Body of pancreas (tissue), 4 donors: Measurements from ENCODE around the gene ENTPD1. TPM values are rescaled to one million over a fixed set of nuclear protein-coding genes. Genes with fewer than 3 reads are reported as not detected.
"Not testable (repeated sequence)": the region's sequence is repeated elsewhere in the genome, so short reads cannot be mapped to it uniquely, and the experiment has no call there.

ENCODE experiments used
- ATAC-seq: fragments of 150-250 bp; one replicate; pipeline ENCODE4 v1.9.1; 2016
- DNase-seq, 4 donors: peaks; one replicate each; pipeline ENCODE4 v3.0.0-alpha.2; 2019
- H3K27ac ChIP-seq, 4 donors: fragments of 200-600 bp; sonication (generic); 1 replicate in 3 of 4; 2 replicates in 1 of 4; pipeline versions ENCODE4 v1.5.1 to v1.6.1; 2016 to 2019; ENCODE audit warnings: mild to moderate bottlenecking in 1 of 4, mixed read lengths in 1 of 4, moderate library complexity in 1 of 4
- H3K27me3 ChIP-seq, 2 donors: fragments of 200-600 bp; sonication (generic); one replicate each; pipeline ENCODE4 v1.6.0; 2016; ENCODE audit warnings: mild to moderate bottlenecking in 1 of 2
- H3K36me3 ChIP-seq, 2 donors: fragments of 200-600 bp; sonication (generic); replicated peaks in 1 of 2; 2 replicates each; pipeline ENCODE4 v1.5.1; 2016; ENCODE audit warnings: low read depth in 2 of 2; ENCODE audit not compliant: insufficient read depth in 1 of 2
- H3K4me1 ChIP-seq: fragments of 200-600 bp; sonication (generic); one replicate; pipeline ENCODE4 v1.6.0; 2016
- H3K4me3 ChIP-seq, 2 donors: fragments of 200-600 bp; sonication (generic); 1 replicate in 1 of 2; 2 replicates in 1 of 2; pipeline ENCODE4 v1.5.1; 2016 to 2019
- H3K9me3 ChIP-seq, 3 donors: fragments of 200-600 bp; sonication (generic); 1 replicate in 2 of 3; 2 replicates in 1 of 3; pipeline ENCODE4 v1.5.1; 2016
- CTCF ChIP-seq, 7 experiments: fragments of 450-650 bp in 4 of 7; fragments of 200-600 bp in 3 of 7; sonication (generic) in 3 of 7; IDR thresholded peaks; one replicate each; pipeline ENCODE4 v1.5.1; 2016 to 2019; ENCODE audit warnings: antibody characterized with exemption in 7 of 7
- POLR2A ChIP-seq, 3 donors: fragments of 450-650 bp; IDR thresholded peaks; one replicate each; pipeline ENCODE4 v1.6.1; 2016; ENCODE audit warnings: antibody characterized with exemption in 3 of 3, mild to moderate bottlenecking in 2 of 3
- WGBS, 2 donors: methylation state at CpG; one replicate each; pipeline ENCODE4 v1.1.5; 2017; 5-methylcytosine and 5-hydroxymethylcytosine counted together
- intact Hi-C: fragments of 100-400 bp; cut with DNase I; formaldehyde crosslinking; loops from one replicate; pipeline ENCODE4 v1.15.1; 2023
- total RNA-seq, 2 donors: library from RNA; depleted of rRNA; stranded (reverse); fragments of >200 nt; gene quantifications; one replicate each; pipeline ENCODE4 v1.1.0, GENCODE V29; 2016

The ENTPD1 gene
- total RNA-seq, 2 donors from 2014 or later, result 2.1 to 3.0 TPM

GRCh38 chr10:95759233-95759826, 3.4 kb downstream of the ENTPD1 start:
- H3K27me3 ChIP-seq, result no peaks in the 10 kb centered on the region
- no peaks in the 10 kb centered on the region for H3K9me3 ChIP-seq
- no peak overlapping the region for H3K4me3 ChIP-seq
- WGBS, 2 donors, result 46 to 52% methylated on average over 3 of the region's 3 CpGs
- no peaks in the 10 kb centered on the region for H3K36me3 ChIP-seq
- TF ChIP-seq POLR2A (IDR thresholded peaks at IDR 0.05) (no peak), CTCF (IDR thresholded peaks at IDR 0.05) (no peak)
- ATAC-seq (no peak), DNase-seq (no peak)
- no peaks in the 10 kb centered on the region for H3K4me1 ChIP-seq
- intact Hi-C loops, result no loop called here
- no peak overlapping the region for H3K27ac ChIP-seq

GRCh38 chr10:95761939-95762492, 6.1 kb downstream of the ENTPD1 start:
- TF ChIP-seq CTCF (IDR thresholded peaks at IDR 0.05) (no peak), POLR2A (IDR thresholded peaks at IDR 0.05) (no peak)
- H3K27ac ChIP-seq, result no peak overlapping the region
- ATAC-seq (no peak), DNase-seq (no peak)
- 55 to 76% methylated on average over 3 of the region's 3 CpGs for WGBS, 2 donors
- H3K9me3 ChIP-seq, result no peaks in the 10 kb centered on the region
- no peaks in the 10 kb centered on the region for H3K4me1 ChIP-seq
- intact Hi-C loops, result no loop called here
- no peak overlapping the region for H3K4me3 ChIP-seq
- no peaks in the 10 kb centered on the region for H3K27me3 ChIP-seq
- no peaks in the 10 kb centered on the region for H3K36me3 ChIP-seq

GRCh38 chr10:95767884-95768556, 12.1 kb downstream of the ENTPD1 start:
- no peak for TF ChIP-seq POLR2A (IDR thresholded peaks at IDR 0.05)
- no peak for TF ChIP-seq CTCF (IDR thresholded peaks at IDR 0.05)
- H3K27me3 ChIP-seq, result no peaks in the 10 kb centered on the region
- H3K36me3 ChIP-seq, result no peaks in the 10 kb centered on the region
- no peak overlapping the region for H3K4me3 ChIP-seq
- no peak overlapping the region for H3K27ac ChIP-seq
- no peaks in the 10 kb centered on the region for H3K4me1 ChIP-seq
- DNase-seq (peak in 1 of 4 donors; percentile 38), ATAC-seq (no peak)
- H3K9me3 ChIP-seq, result no peaks in the 10 kb centered on the region
- intact Hi-C loops, result no loop called here

- Histone ChIP-seq H3K36me3 (no peaks in the 10 kb centered on the region), H3K27ac (no peak overlapping the region), H3K9me3 (no peaks in the 10 kb centered on the region), H3K4me3 (no peak overlapping the region), H3K27me3 (no peaks in the 10 kb centered on the region), H3K4me1 (no peaks in the 10 kb centered on the region)
- 67 to 77% methylated on average over 4 of the region's 4 CpGs for WGBS, 2 donors
- DNase-seq (no peak), ATAC-seq (no peak)
- no peak for TF ChIP-seq POLR2A (IDR thresholded peaks at IDR 0.05)
- intact Hi-C loops, result no loop called here
Observed at GRCh38 chr10:95770084-95770720, 14.2 kb downstream of the ENTPD1 start.

GRCh38 chr10:95773454-95773853, 17.5 kb downstream of the ENTPD1 start:
- 39 to 47% methylated on average over 2 of the region's 2 CpGs for WGBS, 2 donors
- H3K36me3 ChIP-seq, H3K4me1 ChIP-seq, H3K27ac ChIP-seq, intact Hi-C loops, ATAC-seq, H3K9me3 ChIP-seq, H3K4me3 ChIP-seq, DNase-seq, H3K27me3 ChIP-seq: not testable (repeated sequence)

GRCh38 chr10:95777638-95778037, 21.7 kb downstream of the ENTPD1 start:
- H3K9me3 ChIP-seq, H3K4me3 ChIP-seq, H3K36me3 ChIP-seq, intact Hi-C loops, H3K4me1 ChIP-seq, ATAC-seq, H3K27me3 ChIP-seq, H3K27ac ChIP-seq, DNase-seq: not testable (repeated sequence)
- WGBS, 2 donors, result 68 to 69% methylated on average over 4 to 8 of the region's 8 CpGs
